ENCODE measurements around the gene TNS1. TPM values are rescaled to one million over a fixed set of nuclear protein-coding genes. Genes with fewer than 3 reads are reported as not detected.

TNS1 gene
- total and polyA plus RNA-seq, 9 of the 15 experiments (the other 6 are each of a cell fraction or from before 2014, with no cell fraction given), result 0.13 to 2.7 (median 0.77) TPM

DNA sequence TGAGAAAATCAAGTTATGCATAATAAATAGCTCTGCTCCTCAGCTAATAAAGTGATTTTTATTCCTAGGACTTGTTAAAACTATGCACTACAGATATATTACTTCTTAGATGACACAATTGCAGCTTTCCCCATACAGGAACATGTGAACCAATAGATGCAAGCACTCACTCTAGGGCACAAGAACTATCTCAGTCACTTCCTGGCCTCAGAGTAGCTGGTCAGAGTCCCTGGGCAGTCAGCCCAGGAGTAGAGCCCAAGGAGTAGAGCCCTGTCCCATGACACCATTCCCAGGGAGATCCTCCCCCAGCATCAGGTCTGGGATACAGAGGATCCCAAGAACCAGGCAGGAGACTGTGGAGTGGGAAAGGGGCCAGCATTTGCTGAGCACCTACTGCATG lies 2.7 kb downstream of the TNS1 start:
- intact Hi-C loops (cut with micrococcal nuclease) (no loop called here), in situ Hi-C loops (cut with MboI) (no loop called here)
- TF ChIP-seq ZFP1 (CRISPR knock-in tag; IDR thresholded peaks at IDR 0.05) (no peak), ELF1 (tag; IDR thresholded peaks at IDR 0.05) (no peak), NBN (IDR thresholded peaks at IDR 0.05; ENCODE audit: low read depth) (no peak), MEF2D (tag; conservative IDR thresholded peaks at IDR 0.05; ENCODE audit: low read depth) (no peak), IRF1 (CRISPR knock-in tag; IDR thresholded peaks at IDR 0.05; ENCODE audit: borderline replicate concordance) (no peak), TFAP4 (CRISPR knock-in tag; IDR thresholded peaks at IDR 0.05; ENCODE audit: borderline replicate concordance) (no peak), SMAD3 (CRISPR knock-in tag; conservative IDR thresholded peaks at IDR 0.05) (no peak), TARDBP (IDR thresholded peaks at IDR 0.05) (no peak), GTF2E2 (tag; IDR thresholded peaks at IDR 0.05) (no peak), MTA1 (IDR thresholded peaks at IDR 0.05; ENCODE audit: borderline replicate concordance) (no peak), NFRKB (IDR thresholded peaks at IDR 0.05; ENCODE audit: low read depth) (no peak), U2AF2 (optimal IDR thresholded peaks at IDR 0.05; ENCODE audit: low read depth, low read length) (no peak)
- TF ChIP-seq, protein P1, sequence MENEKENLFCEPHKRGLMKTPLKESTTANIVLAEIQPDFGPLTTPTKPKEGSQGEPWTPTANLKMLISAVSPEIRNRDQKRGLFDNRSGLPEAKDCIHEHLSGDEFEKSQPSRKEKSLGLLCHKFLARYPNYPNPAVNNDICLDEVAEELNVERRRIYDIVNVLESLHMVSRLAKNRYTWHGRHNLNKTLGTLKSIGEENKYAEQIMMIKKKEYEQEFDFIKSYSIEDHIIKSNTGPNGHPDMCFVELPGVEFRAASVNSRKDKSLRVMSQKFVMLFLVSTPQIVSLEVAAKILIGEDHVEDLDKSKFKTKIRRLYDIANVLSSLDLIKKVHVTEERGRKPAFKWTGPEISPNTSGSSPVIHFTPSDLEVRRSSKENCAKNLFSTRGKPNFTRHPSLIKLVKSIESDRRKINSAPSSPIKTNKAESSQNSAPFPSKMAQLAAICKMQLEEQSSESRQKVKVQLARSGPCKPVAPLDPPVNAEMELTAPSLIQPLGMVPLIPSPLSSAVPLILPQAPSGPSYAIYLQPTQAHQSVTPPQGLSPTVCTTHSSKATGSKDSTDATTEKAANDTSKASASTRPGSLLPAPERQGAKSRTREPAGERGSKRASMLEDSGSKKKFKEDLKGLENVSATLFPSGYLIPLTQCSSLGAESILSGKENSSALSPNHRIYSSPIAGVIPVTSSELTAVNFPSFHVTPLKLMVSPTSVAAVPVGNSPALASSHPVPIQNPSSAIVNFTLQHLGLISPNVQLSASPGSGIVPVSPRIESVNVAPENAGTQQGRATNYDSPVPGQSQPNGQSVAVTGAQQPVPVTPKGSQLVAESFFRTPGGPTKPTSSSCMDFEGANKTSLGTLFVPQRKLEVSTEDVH (IDR thresholded peaks at IDR 0.05; ENCODE audit: low read depth, partially characterized antibody), result no peak
- no TSS peak for BruUV-seq (replicated peaks)
- Histone ChIP-seq H3K36me3 (ENCODE audit: control insufficient read depth, insufficient read depth, low read length) (no peaks in the 10 kb centered on the region), H3K9me1 (ENCODE audit: control insufficient read depth, insufficient read depth, low read length) (no peaks in the 10 kb centered on the region), H3K4me2 (ENCODE audit: insufficient read depth, low read length) (no peak overlapping the region), H3K79me2 (ENCODE audit: control insufficient read depth, insufficient read depth, low read length) (no peaks in the 10 kb centered on the region), H3K27me3 (ENCODE audit: control insufficient read depth in 2 of 2, insufficient read depth in 2 of 2, low read length in 2 of 2) (peaks cover 0 to 25% of the 10 kb centered on the region in 2 experiments; a peak in 2 of 5 replicates), H4K20me1 (replicated peaks; ENCODE audit: control insufficient read depth, insufficient read depth, low read length) (no peaks in the 10 kb centered on the region), H3K27ac (ENCODE audit: extremely low read depth, low read depth, low read length) (no peak overlapping the region), H3K9me3 (replicated peaks; ENCODE audit: control insufficient read depth, insufficient read depth, low read depth, low read length) (no peaks in the 10 kb centered on the region), H3K9ac (ENCODE audit: insufficient read depth in 1 of 2, low read depth in 2 of 2, low read length in 2 of 2) (no peak overlapping the region), H3K4me1 (replicated peaks in 1 of 2; ENCODE audit: control insufficient read depth in 2 of 2, insufficient read depth in 2 of 2, low read length in 2 of 2) (no peaks in the 10 kb centered on the region; a peak in 1 of 5 replicates), H3K4me3 (no peak overlapping the region), H2AFZ (ENCODE audit: low read depth, low read length) (no peak overlapping the region)
- no peak for ATAC-seq
- ChIA-PET POLR2A (no interaction called here), CTCF (ENCODE audit: low intra/inter-chr PET ratio) (no interaction called here)
- no peak for DNase-seq (ENCODE audit: extremely low read depth in 1 of 4, low spot score in 3 of 4)
- no peak for FAIRE-seq

All from K562 (cell line).